K562 (cell line): ENCODE results near the gene RGS14. TPM values are rescaled to one million over a fixed set of nuclear protein-coding genes. Genes with fewer than 3 reads are reported as not detected.

Source experiments
- ATAC-seq: fragments of 200-7000 bp; cut with Tn5 transposase; 3 replicates; pipeline ENCODE4 v1.9.1; 2020; ENCODE audit warnings: moderate library complexity
- BruUV-seq: library from RNA; stranded (reverse); fragments of 400-500 nt; replicated peaks from 2 replicates; lab custom pipeline; 2021; lab: Mats Ljungman, UMichigan
- CTCF ChIA-PET: fragments of 300-600 bp; formaldehyde crosslinking; extraction: SDS; loops from one replicate; lab custom pipeline; 2021; ENCODE audit warnings: low intra/inter-chr PET ratio; lab: Yijun Ruan, JAX
- POLR2A ChIA-PET: fragments of 300-600, 350-650 bp; sonication (Branson Sonifier 250); formaldehyde crosslinking; extraction: SDS; loops from one replicate; lab custom pipeline; 2021; ENCODE audit warnings: antibody characterized with exemption, inconsistent platforms; lab: Yijun Ruan, JAX
- DNase-seq, 4 experiments: peaks; one replicate each; pipeline versions ENCODE4 v3.0.0 to v3.0.0-alpha.2; 2011 to 2018; ENCODE audit warnings: low spot score in 3 of 4, mixed read lengths in 3 of 4; ENCODE audit errors: extremely low read depth in 1 of 4
- FAIRE-seq: peaks from 2 replicates; lab custom pipeline; 2011; peaks lifted over from hg19 to GRCh38; lab: Jason Lieb, UNC
- H2AFZ ChIP-seq: 2 replicates; pipeline ENCODE4 v1.6.0; 2011; ENCODE audit warnings: low read depth, low read length, control low read depth, inconsistent platforms
- H3K27ac ChIP-seq: fragments of 200-600 bp; 3 replicates; pipeline ENCODE4 v1.8.0; 2011; ENCODE audit warnings: low read depth, mild to moderate bottlenecking, control low read depth, inconsistent platforms, low read length, moderate library complexity, mixed read lengths; ENCODE audit errors: extremely low read depth
- H3K27me3 ChIP-seq, 2 experiments: fragments of 300-600 bp in 1 of 2; 2 replicates in 1 of 2; 3 replicates in 1 of 2; pipeline versions ENCODE4 v1.6.0 to v1.8.0; 2011; ENCODE audit warnings: inconsistent platforms in 2 of 2, low read length in 2 of 2, mild to moderate bottlenecking in 1 of 2, mixed read lengths in 1 of 2, moderate library complexity in 1 of 2; ENCODE audit not compliant: control insufficient read depth in 2 of 2, insufficient read depth in 2 of 2
- H3K36me3 ChIP-seq: fragments of 300-600 bp; 3 replicates; pipeline ENCODE4 v1.8.0; 2011; ENCODE audit warnings: mild to moderate bottlenecking, low read length, inconsistent platforms; ENCODE audit not compliant: control insufficient read depth, insufficient read depth
- H3K4me1 ChIP-seq, 2 experiments: fragments of 200-600 bp in 1 of 2; replicated peaks in 1 of 2; 2 replicates in 1 of 2; 3 replicates in 1 of 2; pipeline versions ENCODE4 v1.5.1 to v1.8.0; 2011; ENCODE audit warnings: inconsistent platforms in 2 of 2, low read length in 2 of 2, mild to moderate bottlenecking in 1 of 2, mixed read lengths in 1 of 2, moderate library complexity in 1 of 2; ENCODE audit not compliant: control insufficient read depth in 2 of 2, insufficient read depth in 2 of 2
- H3K4me2 ChIP-seq: 2 replicates; pipeline ENCODE4 v1.6.1; 2011; ENCODE audit warnings: low read length, control low read depth, inconsistent platforms, mixed read lengths; ENCODE audit not compliant: insufficient read depth
- H3K4me3 ChIP-seq: fragments of 200-600 bp; sonication (generic), shearing (Covaris generic); 2 replicates; pipeline ENCODE4 v1.5.1; 2016; ENCODE audit warnings: control low read depth, inconsistent platforms
- H3K79me2 ChIP-seq: fragments of 200-600 bp; 3 replicates; pipeline ENCODE4 v1.8.0; 2011; ENCODE audit warnings: low read length, inconsistent platforms; ENCODE audit not compliant: control insufficient read depth, insufficient read depth
- H3K9ac ChIP-seq, 2 experiments: 2 replicates each; pipeline versions ENCODE4 v1.6.0 to v1.6.1; 2011; ENCODE audit warnings: low read depth in 2 of 2, low read length in 2 of 2, control low read depth in 1 of 2, inconsistent platforms in 1 of 2, mild to moderate bottlenecking in 1 of 2, mixed read lengths in 1 of 2; ENCODE audit not compliant: insufficient read depth in 1 of 2
- H3K9me1 ChIP-seq: one replicate; pipeline ENCODE4 v1.6.0; 2011; ENCODE audit warnings: inconsistent platforms, mild to moderate bottlenecking, low read length, moderate library complexity; ENCODE audit not compliant: control insufficient read depth, insufficient read depth
- H3K9me3 ChIP-seq: replicated peaks from 2 replicates; pipeline ENCODE4 v1.5.1; 2011; ENCODE audit warnings: low read depth, low read length, inconsistent platforms; ENCODE audit not compliant: control insufficient read depth, insufficient read depth
- H4K20me1 ChIP-seq: replicated peaks from 2 replicates; pipeline ENCODE4 v1.6.1; 2011; ENCODE audit warnings: low read length, inconsistent platforms, mixed read lengths; ENCODE audit not compliant: control insufficient read depth, insufficient read depth
- ARHGAP35 ChIP-seq: fragments of 450-650 bp; IDR thresholded peaks from 2 replicates; pipeline ENCODE4 v1.6.1; 2018; ENCODE audit not compliant: partially characterized antibody
- CBFA2T2 ChIP-seq: fragments of 450-650 bp; conservative IDR thresholded peaks from 2 replicates; pipeline ENCODE4 v1.6.1; 2017; ENCODE audit warnings: mild to moderate bottlenecking
- CREM ChIP-seq: IDR thresholded peaks from 2 replicates; pipeline ENCODE4 v1.6.1; 2014; ENCODE audit warnings: antibody characterized with exemption, low read depth
- CTCF ChIP-seq, 3 experiments: IDR thresholded peaks in 2 of 3; conservative IDR thresholded peaks in 1 of 3; 2 replicates each; pipeline ENCODE4 v1.5.1; 2011 to 2012; ENCODE audit warnings: low read length in 3 of 3, mild to moderate bottlenecking in 3 of 3, control low read depth in 2 of 3, improper control_type of control experiment in 1 of 3, inconsistent platforms in 1 of 3, low read depth in 1 of 3, mixed read lengths in 1 of 3, moderate library complexity in 1 of 3; ENCODE audit not compliant: insufficient read depth in 2 of 3
- IRF9 ChIP-seq: fragments of 450-650 bp; IDR thresholded peaks from 2 replicates; pipeline ENCODE4 v1.6.1; 2016; ENCODE audit warnings: missing biosample characterization, missing genetic modification characterization
- POU5F1 ChIP-seq: fragments of 150-350 bp; IDR thresholded peaks from 2 replicates; pipeline ENCODE4 v1.6.1; 2014; ENCODE audit warnings: borderline replicate concordance, low read length, low read depth, mild to moderate bottlenecking; ENCODE audit not compliant: partially characterized antibody
- RAD21 ChIP-seq, 2 experiments: fragments of 250-450 bp in 1 of 2; fragments of 450-650 bp in 1 of 2; sonication (Bioruptor Pico) in 1 of 2; formaldehyde crosslinking in 1 of 2; IDR thresholded peaks in 1 of 2; conservative IDR thresholded peaks in 1 of 2; 2 replicates each; pipeline versions ENCODE4 v1.4.0 to v1.8.0; 2020 to 2022; ENCODE audit warnings: mild to moderate bottlenecking in 2 of 2, moderate library complexity in 1 of 2
- SPI1 ChIP-seq: IDR thresholded peaks from 2 replicates; pipeline ENCODE4 v1.6.1; 2011; ENCODE audit warnings: low read depth, low read length, control low read depth, borderline replicate concordance
- ZSCAN32 ChIP-seq: fragments of 450-650 bp; formaldehyde crosslinking; IDR thresholded peaks from 2 replicates; pipeline ENCODE4 v1.4.0; 2020; ENCODE audit warnings: mild to moderate bottlenecking, moderate library complexity
- WGBS: fragments of 100-300 bp; shearing (Covaris generic); methylation state at CpG from one replicate; pipeline ENCODE4 v1.1.6; 2016; ENCODE audit warnings: low coverage, mixed read lengths; ENCODE audit not compliant: insufficient coverage; ENCODE audit errors: missing lambda C conversion rate; 5-methylcytosine and 5-hydroxymethylcytosine counted together
- in situ Hi-C: fragments of 300-500 bp; cut with MboI; formaldehyde crosslinking; loops from 4 replicates; pipeline ENCODE4 v1.15.0; 2018; ENCODE audit warnings: inconsistent platforms, mixed read lengths
- intact Hi-C: fragments of 100-400 bp; cut with micrococcal nuclease; formaldehyde crosslinking; loops from 2 replicates; pipeline ENCODE4 v1.14.2; 2022
- polyA plus RNA-seq, 8 experiments: library from polyadenylated mRNA; depleted of rRNA in 4 of 8; stranded (reverse) in 5 of 8; unstranded in 3 of 8; fragments of >200 nt; fragmentation: Nextera tagmentation in 2 of 8; fragmentation: Illumina TruSeq in 1 of 8; extraction: Ambion mirVana in 2 of 8; extraction: Trizol in 1 of 8; gene quantifications; 2 replicates each; pipeline versions ENCODE4 v1.2.1 to v1.2.3, GENCODE V29; 2011 to 2014; ENCODE audit warnings: inconsistent platforms in 1 of 8, missing spikeins in 1 of 8
- total RNA-seq, 7 experiments: library from RNA; depleted of rRNA in 6 of 7; stranded (reverse); fragments of >200 nt in 6 of 7; fragmentation: Illumina TruSeq in 2 of 7; extraction: Trizol in 2 of 7; gene quantifications; 2 replicates each; pipeline versions ENCODE4 v1.2.1 to v1.2.3, GENCODE V29; 2011 to 2021; ENCODE audit warnings: low replicate concordance in 1 of 7

Gene RGS14
- total and polyA plus RNA-seq, 9 of the 15 experiments (the other 6 are each of a cell fraction or from before 2014, with no cell fraction given), result 0.28 to 75.9 (median 34.5) TPM

- FAIRE-seq (no peak), ATAC-seq (no peak), DNase-seq (no peak)
- in situ Hi-C loops (no loop called here), intact Hi-C loops (no loop called here)
- POLR2A ChIA-PET, result no interaction called here
- H3K4me3 ChIP-seq, result no peak overlapping the region
- BruUV-seq, result no TSS peak
- no peak overlapping the region for H3K27ac ChIP-seq
- no peaks in the 10 kb centered on the region for H4K20me1 ChIP-seq
- 0 out of 2 replicates have a peak overlapping the region, but pooled peaks have one; percentile 19 for H2AFZ ChIP-seq
- no peaks in the 10 kb centered on the region for H3K9me3 ChIP-seq
- H3K9me1 ChIP-seq, result peaks cover 4% of the 10 kb centered on the region
- CTCF ChIA-PET, result no interaction called here
- TF ChIP-seq ZSCAN32 (CRISPR knock-in tag) (no peak), IRF9 (tag) (no peak), ARHGAP35 (no peak), CBFA2T2 (no peak)
- H3K4me2 ChIP-seq, result no peak overlapping the region
- WGBS, result 94% methylated on average over 6 of the region's 6 CpGs
- H3K36me3 ChIP-seq, result no peaks in the 10 kb centered on the region
- peaks cover 16 to 39% of the 10 kb centered on the region in 2 experiments for H3K4me1 ChIP-seq
- no peak overlapping the region for H3K9ac ChIP-seq
- no peaks in the 10 kb centered on the region for H3K79me2 ChIP-seq
- H3K27me3 ChIP-seq, result peaks cover 0 to 9% of the 10 kb centered on the region in 2 experiments; a peak in 2 of 5 replicates
Measured at GRCh38 chr5:177380805-177381126, 23.0 kb downstream of the RGS14 start.

- Histone ChIP-seq H3K27me3 (peaks cover 0 to 12% of the 10 kb centered on the region in 2 experiments; a peak in 2 of 5 replicates), H2AFZ (peak overlapping the region; percentile 58; the same call in 1 of the 2 replicates), H4K20me1 (no peaks in the 10 kb centered on the region), H3K9ac (peak overlapping the region in 1 of 2 experiments; percentile 77; a peak in 2 of 4 replicates), H3K27ac (no peak overlapping the region), H3K9me1 (peaks cover 4% of the 10 kb centered on the region), H3K4me2 (no peak overlapping the region), H3K9me3 (no peaks in the 10 kb centered on the region), H3K4me1 (peaks cover 16 to 43% of the 10 kb centered on the region in 2 experiments), H3K36me3 (no peaks in the 10 kb centered on the region), H3K4me3 (no peak overlapping the region), H3K79me2 (no peaks in the 10 kb centered on the region)
- 44% methylated on average over 9 of the region's 11 CpGs for WGBS
- in situ Hi-C loops (no loop called here), intact Hi-C loops (no loop called here)
- no TSS peak for BruUV-seq
- ATAC-seq (peak; percentile 10; the same call in 1 of the 3 replicates), FAIRE-seq (no peak), DNase-seq (no peak)
- ChIA-PET POLR2A (interaction anchor here (0.6 to 1.0 kb wide), 5 partner anchors 10 to 45 kb away, joined by 3 to 6 read pairs (median 3); no protein-coding TSS in a partner anchor), CTCF (no interaction called here)
- TF ChIP-seq CTCF (IDR thresholded peaks at IDR 0.05 in 2 of 3, conservative IDR thresholded peaks at IDR 0.05 in 1 of 3; ENCODE audit: insufficient read depth in 2 of 3, low read depth in 1 of 3, low read length in 3 of 3), result peak; percentile 33 to 45 (median 40); a peak in 4 of 6 replicates
- TF ChIP-seq ARHGAP35, result no peak
- no peak for TF ChIP-seq CREM
- 0 out of 2 replicates have a peak, but pooled peaks have one; percentile 57 for TF ChIP-seq SPI1
- peak in 1 of 2 experiments; percentile 12; a peak in 2 of 4 replicates for TF ChIP-seq RAD21 (CRISPR knock-in tag; conservative IDR thresholded peaks at IDR 0.05 in 1 of 2, IDR thresholded peaks at IDR 0.05 in 1 of 2)
- TF ChIP-seq POU5F1, result no peak
Measured at GRCh38 chr5:177382423-177383029, 24.8 kb downstream of the RGS14 start.
